Sigmoid colon (tissue), 4 donors: ENCODE data around the gene PSORS1C1.

ENCODE experiments used
- CTCF ChIP-seq, 4 experiments: fragments of 450-650 bp in 3 of 4; fragments of 200-600 bp in 1 of 4; IDR thresholded peaks; one replicate each; pipeline ENCODE4 v1.5.1; 2016 to 2019; ENCODE audit warnings: antibody characterized with exemption in 4 of 4, mild to moderate bottlenecking in 3 of 4, moderate library complexity in 2 of 4
- EP300 ChIP-seq, 4 donors: sonication (generic); formaldehyde crosslinking; IDR thresholded peaks; one replicate each; pipeline ENCODE4 v1.6.1; 2017; ENCODE audit warnings: antibody characterized with exemption in 4 of 4

GRCh38 chr6:31075528-31075927 is 39.1 kb upstream of the PSORS1C1 start:
- TF ChIP-seq EP300 (IDR thresholded peaks at IDR 0.05) (no peak), CTCF (IDR thresholded peaks at IDR 0.05) (no peak)
